Colonic mucosa (tissue), 4 donors: ENCODE results near the gene TIMM22. TPM values are rescaled to one million over a fixed set of nuclear protein-coding genes. Genes with fewer than 3 reads are reported as not detected.

Experiments used
- DNase-seq: peaks from one replicate; pipeline ENCODE4 v3.0.0-alpha.2; 2020
- H3K27ac ChIP-seq: fragments of 200-600 bp; one replicate; pipeline ENCODE4 v1.8.0; 2021
- H3K27me3 ChIP-seq: fragments of 200-600 bp; one replicate; pipeline ENCODE4 v1.8.0; 2021
- H3K36me3 ChIP-seq: fragments of 200-600 bp; one replicate; pipeline ENCODE4 v1.8.0; 2021
- H3K4me1 ChIP-seq: fragments of 200-600 bp; one replicate; pipeline ENCODE4 v1.8.0; 2021; ENCODE audit warnings: mild to moderate bottlenecking
- H3K4me3 ChIP-seq: fragments of 200-600 bp; one replicate; pipeline ENCODE4 v1.8.0; 2021
- H3K9ac ChIP-seq, 2 donors: one replicate each; pipeline ENCODE4 v1.7.0; 2013; ENCODE audit warnings: control low read depth in 2 of 2, low read depth in 2 of 2, low read length in 2 of 2
- H3K9me3 ChIP-seq: fragments of 200-600 bp; one replicate; pipeline ENCODE4 v1.8.0; 2021
- intact Hi-C: fragments of 100-400 bp; cut with DNase I; formaldehyde crosslinking; loops from one replicate; pipeline ENCODE4 v1.14.1; 2022
- total RNA-seq, 2 donors: library from RNA; stranded (reverse); fragmentation: NEBNext Ultra II Directional in 1 of 2; extraction: Animal tissue kit (Norgen Biotek cat#: 25700) in 1 of 2; gene quantifications; one replicate each; pipeline ENCODE4 v1.2.1, GENCODE V29; 2021
- TF ChIP-seq, protein P1 (sequence below): fragments of 200-600 bp; IDR thresholded peaks from one replicate; pipeline ENCODE4 v1.8.0; 2022; ENCODE audit warnings: antibody characterized with exemption, mild to moderate bottlenecking
- donor health status: healthy.
- donor health status: DM: no; HTN: no; CAD: no.
- donor health status: DM: no; HTN: no; CAD: no.

The TIMM22 gene
- total RNA-seq, 2 donors from 2014 or later, result 8.3 to 12.8 TPM

DNA sequence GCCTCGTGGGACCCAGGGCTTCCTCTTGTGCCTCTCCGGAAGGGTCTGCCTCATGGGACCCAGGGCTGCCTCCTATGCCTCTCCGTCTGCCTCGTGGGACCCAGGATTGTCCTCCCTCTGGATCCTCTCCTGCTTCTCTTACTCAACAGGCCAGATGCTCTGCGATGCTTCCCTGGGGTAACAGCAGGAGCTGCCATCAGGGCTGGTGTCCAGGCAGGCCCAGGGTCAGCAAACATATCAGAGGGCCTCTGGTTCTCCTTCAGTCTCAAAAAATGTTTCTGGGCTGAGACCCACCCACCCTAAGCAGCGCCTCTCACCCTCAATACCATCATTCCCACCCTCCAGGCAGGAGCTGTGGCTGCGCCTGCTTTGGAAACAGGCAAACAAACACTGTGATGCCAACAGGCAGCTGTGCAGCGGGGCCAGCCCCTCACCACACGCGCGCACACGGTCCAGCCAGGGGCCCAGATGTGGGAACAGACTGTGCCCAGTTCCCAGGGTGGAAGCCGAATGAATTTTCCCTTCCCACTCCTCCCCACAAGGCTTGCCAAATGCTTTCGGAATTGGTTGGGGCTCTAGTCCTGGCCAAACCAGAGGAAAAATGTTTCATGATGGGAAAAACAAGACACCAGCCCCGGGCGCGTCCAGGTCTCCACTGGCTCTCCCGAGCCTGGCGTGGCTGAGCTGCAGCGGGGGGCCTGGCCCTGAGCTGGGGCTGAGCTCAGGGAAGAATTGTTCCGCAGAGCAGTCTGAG, 11.3 kb downstream of the TIMM22 start:
- DNase-seq, result peak; percentile 19
- intact Hi-C loops, result loop anchor here (5.0 kb wide), 1 partner anchor 49 kb away; no protein-coding TSS in a partner anchor
- Histone ChIP-seq H3K9me3 (no peaks in the 10 kb centered on the region), H3K36me3 (peaks cover 24% of the 10 kb centered on the region), H3K27ac (no peak overlapping the region), H3K27me3 (no peaks in the 10 kb centered on the region), H3K4me3 (no peak overlapping the region), H3K4me1 (no peaks in the 10 kb centered on the region), H3K9ac (no peak overlapping the region)
- TF ChIP-seq, protein P1, sequence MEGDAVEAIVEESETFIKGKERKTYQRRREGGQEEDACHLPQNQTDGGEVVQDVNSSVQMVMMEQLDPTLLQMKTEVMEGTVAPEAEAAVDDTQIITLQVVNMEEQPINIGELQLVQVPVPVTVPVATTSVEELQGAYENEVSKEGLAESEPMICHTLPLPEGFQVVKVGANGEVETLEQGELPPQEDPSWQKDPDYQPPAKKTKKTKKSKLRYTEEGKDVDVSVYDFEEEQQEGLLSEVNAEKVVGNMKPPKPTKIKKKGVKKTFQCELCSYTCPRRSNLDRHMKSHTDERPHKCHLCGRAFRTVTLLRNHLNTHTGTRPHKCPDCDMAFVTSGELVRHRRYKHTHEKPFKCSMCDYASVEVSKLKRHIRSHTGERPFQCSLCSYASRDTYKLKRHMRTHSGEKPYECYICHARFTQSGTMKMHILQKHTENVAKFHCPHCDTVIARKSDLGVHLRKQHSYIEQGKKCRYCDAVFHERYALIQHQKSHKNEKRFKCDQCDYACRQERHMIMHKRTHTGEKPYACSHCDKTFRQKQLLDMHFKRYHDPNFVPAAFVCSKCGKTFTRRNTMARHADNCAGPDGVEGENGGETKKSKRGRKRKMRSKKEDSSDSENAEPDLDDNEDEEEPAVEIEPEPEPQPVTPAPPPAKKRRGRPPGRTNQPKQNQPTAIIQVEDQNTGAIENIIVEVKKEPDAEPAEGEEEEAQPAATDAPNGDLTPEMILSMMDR, result no peak

DNA sequence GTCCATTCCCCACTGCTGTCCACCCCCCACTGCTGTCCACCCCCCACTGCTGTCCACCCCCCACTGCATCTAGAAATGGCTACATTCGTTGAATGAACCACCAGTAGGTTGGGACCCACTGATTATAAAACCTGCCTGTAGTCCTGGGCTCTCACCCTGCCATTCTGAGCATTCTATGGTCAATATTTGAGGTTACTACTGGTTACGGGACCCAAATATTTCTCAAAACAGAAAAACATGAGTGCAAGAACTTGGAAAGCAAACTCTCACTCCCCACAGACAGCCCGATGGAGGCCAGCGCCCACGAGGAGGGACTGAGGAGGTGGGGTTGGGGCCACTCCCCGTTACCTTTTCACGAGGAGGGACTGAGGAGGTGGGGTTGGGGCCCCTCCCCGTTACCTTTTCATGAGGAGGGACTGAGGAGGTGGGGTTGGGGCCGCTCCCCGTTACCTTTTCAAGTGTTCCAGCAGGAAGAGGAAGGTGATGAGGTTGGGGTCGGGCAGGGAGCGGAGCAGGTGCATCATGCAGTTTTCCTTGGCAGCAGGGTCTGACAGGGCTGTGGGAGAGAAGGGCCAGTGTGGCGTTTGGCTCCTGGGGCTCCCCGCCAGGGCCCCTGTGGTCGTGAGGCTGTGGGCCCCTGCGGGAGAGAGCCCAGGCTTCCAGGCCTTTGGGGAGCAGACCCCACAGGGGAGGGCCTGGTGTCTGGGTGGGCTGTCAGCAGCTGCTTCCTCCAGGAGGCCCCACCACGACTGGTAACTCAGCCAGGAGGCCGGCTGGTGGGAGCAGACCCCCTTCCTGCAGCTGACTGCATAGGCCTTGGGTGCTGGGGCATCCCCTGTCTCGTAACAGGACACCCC, 12.5 kb downstream of the TIMM22 start:
- Histone ChIP-seq H3K36me3 (peaks cover 22% of the 10 kb centered on the region), H3K4me1 (no peaks in the 10 kb centered on the region), H3K27ac (no peak overlapping the region), H3K9ac (no peak overlapping the region), H3K4me3 (no peak overlapping the region), H3K9me3 (no peaks in the 10 kb centered on the region), H3K27me3 (no peaks in the 10 kb centered on the region)
- TF ChIP-seq, protein P1, result no peak
- DNase-seq, result no peak
- intact Hi-C loops, result loop anchor here (5.0 kb wide), 1 partner anchor 48 kb away; no protein-coding TSS in a partner anchor

DNA sequence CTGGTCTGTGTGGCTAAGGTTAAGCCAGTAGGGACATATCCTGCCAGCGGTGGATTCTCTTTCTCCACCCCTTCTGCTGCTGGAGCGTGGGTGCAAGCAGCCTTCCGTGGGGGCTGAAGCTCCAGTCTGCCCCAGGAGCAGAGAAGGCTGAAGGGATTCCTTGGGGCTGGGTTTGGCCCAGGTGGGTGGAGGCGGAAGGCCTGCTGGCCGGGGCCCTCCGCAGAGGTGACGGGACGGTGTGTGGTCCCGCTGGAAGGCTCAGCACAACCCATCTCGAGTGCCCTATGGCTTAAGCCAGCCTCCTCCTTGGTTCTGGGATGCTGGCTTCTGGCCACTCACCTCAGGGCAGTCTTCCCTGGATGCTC, 13.1 kb downstream of the TIMM22 start:
- TF ChIP-seq, protein P1, result no peak
- peaks cover 17% of the 10 kb centered on the region for H3K36me3 ChIP-seq
- intact Hi-C loops, result no loop called here
- no peaks in the 10 kb centered on the region for H3K9me3 ChIP-seq
- DNase-seq, result no peak
- no peaks in the 10 kb centered on the region for H3K4me1 ChIP-seq
- no peak overlapping the region for H3K27ac ChIP-seq
- H3K27me3 ChIP-seq, result no peaks in the 10 kb centered on the region
- H3K9ac ChIP-seq, result no peak overlapping the region
- H3K4me3 ChIP-seq, result no peak overlapping the region

DNA sequence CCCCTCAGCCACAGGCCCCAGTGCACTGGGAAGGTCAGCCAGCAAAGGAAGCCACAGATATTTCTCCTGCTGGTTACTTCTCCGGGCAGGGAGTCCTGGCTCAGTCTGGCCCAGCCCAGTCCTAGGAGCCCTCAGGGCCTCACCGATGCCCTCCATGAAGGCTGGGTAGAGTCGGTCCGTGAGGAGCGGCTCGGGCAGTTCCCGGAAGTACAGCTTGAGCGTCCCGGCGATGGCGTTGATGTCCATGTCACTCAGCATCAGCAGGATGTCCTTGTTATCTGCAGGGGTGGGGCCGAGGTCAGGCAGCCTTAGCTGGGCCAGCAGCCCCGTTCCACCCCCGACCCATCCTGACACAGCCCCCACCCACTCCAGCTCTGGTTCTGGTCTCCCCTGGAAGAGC, 13.7 kb downstream of the TIMM22 start:
- Histone ChIP-seq H3K4me1 (no peaks in the 10 kb centered on the region), H3K4me3 (no peak overlapping the region), H3K27me3 (no peaks in the 10 kb centered on the region), H3K36me3 (peaks cover 17% of the 10 kb centered on the region), H3K27ac (no peak overlapping the region), H3K9ac (no peak overlapping the region), H3K9me3 (no peaks in the 10 kb centered on the region)
- TF ChIP-seq, protein P1, result no peak
- no peak for DNase-seq
- intact Hi-C loops, result no loop called here

DNA sequence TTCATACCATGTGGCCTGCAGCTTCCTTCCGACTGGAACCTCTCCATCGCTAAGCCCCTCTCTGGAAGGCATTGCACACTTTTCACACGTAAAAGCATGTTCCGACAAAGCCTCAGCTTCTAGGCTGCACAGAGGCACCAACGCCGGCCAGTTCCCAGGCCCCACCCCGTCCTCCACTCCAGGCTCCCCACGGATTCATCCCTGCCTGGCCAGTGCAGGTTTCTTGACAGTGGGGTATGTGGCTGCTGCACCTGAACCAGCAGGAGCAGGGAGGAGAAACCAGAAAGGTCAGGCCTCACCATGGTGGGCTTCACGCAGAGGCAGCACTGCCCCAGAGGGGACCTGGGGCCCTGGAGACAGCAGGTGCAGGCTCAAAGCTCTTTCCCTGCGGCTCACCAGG, 14.2 kb downstream of the TIMM22 start:
- Histone ChIP-seq H3K27ac (no peak overlapping the region), H3K9ac (no peak overlapping the region), H3K27me3 (no peaks in the 10 kb centered on the region), H3K9me3 (no peaks in the 10 kb centered on the region), H3K4me1 (no peaks in the 10 kb centered on the region), H3K36me3 (peaks cover 17% of the 10 kb centered on the region), H3K4me3 (no peak overlapping the region)
- no peak for DNase-seq
- intact Hi-C loops, result no loop called here
- TF ChIP-seq, protein P1, result no peak
